Keratinocyte (primary cell): ENCODE data around the gene HEG1. TPM values are rescaled to one million over a fixed set of nuclear protein-coding genes. Genes with fewer than 3 reads are reported as not detected.

Source experiments
- DNase-seq: peaks from one replicate; pipeline ENCODE4 v3.0.0-alpha.2; 2011; ENCODE audit warnings: low read depth, missing footprints, low spot score
- FAIRE-seq: peaks from 2 replicates; lab custom pipeline; 2011; peaks lifted over from hg19 to GRCh38; lab: Jason Lieb, UNC
- H2AFZ ChIP-seq: 2 replicates; pipeline ENCODE4 v1.6.0; 2012; ENCODE audit warnings: low read length, control low read depth, inconsistent platforms; ENCODE audit not compliant: control insufficient read depth
- H3K27ac ChIP-seq: 2 replicates; pipeline ENCODE4 v1.5.1; 2011; ENCODE audit warnings: low read length; ENCODE audit not compliant: control insufficient read depth, insufficient read depth
- H3K27me3 ChIP-seq: 3 replicates; pipeline ENCODE4 v1.6.0; 2011; ENCODE audit warnings: low read length; ENCODE audit not compliant: control insufficient read depth, insufficient read depth; ENCODE audit errors: extremely low read depth
- H3K36me3 ChIP-seq, 2 experiments: 2 replicates in 1 of 2; 3 replicates in 1 of 2; pipeline ENCODE4 v1.5.1; 2011; ENCODE audit warnings: low read length in 2 of 2, mild to moderate bottlenecking in 1 of 2; ENCODE audit not compliant: control insufficient read depth in 2 of 2, insufficient read depth in 2 of 2; ENCODE audit errors: extremely low read depth in 1 of 2
- H3K4me1 ChIP-seq: 3 replicates; pipeline ENCODE4 v1.5.1; 2011; ENCODE audit warnings: low read length; ENCODE audit not compliant: control insufficient read depth, insufficient read depth; ENCODE audit errors: extremely low read depth
- H3K4me2 ChIP-seq: 3 replicates; pipeline ENCODE4 v1.6.0; 2011; ENCODE audit warnings: low read depth, low read length; ENCODE audit not compliant: control insufficient read depth, insufficient read depth; ENCODE audit errors: extremely low read depth
- H3K4me3 ChIP-seq, 3 experiments: fragments of 200-600 bp in 1 of 3; sonication (generic) in 1 of 3; 2 replicates in 2 of 3; 3 replicates in 1 of 3; pipeline ENCODE4 v1.5.1; 2011 to 2016; ENCODE audit warnings: low read length in 3 of 3, mild to moderate bottlenecking in 3 of 3, control low read depth in 2 of 3, inconsistent platforms in 1 of 3, low read depth in 1 of 3, mixed read lengths in 1 of 3, mixed run types in 1 of 3, moderate library complexity in 1 of 3; ENCODE audit not compliant: control insufficient read depth in 2 of 3, insufficient read depth in 2 of 3; ENCODE audit errors: extremely low read depth in 1 of 3
- H3K79me2 ChIP-seq: 2 replicates; pipeline ENCODE4 v1.6.0; 2012; ENCODE audit warnings: low read length; ENCODE audit not compliant: control insufficient read depth, insufficient read depth
- H3K9ac ChIP-seq: 3 replicates; pipeline ENCODE4 v1.6.0; 2011; ENCODE audit warnings: low read length; ENCODE audit not compliant: control insufficient read depth, insufficient read depth; ENCODE audit errors: extremely low read depth
- H3K9me1 ChIP-seq: 3 replicates; pipeline ENCODE4 v1.6.0; 2011; ENCODE audit warnings: low read length; ENCODE audit not compliant: control insufficient read depth, insufficient read depth; ENCODE audit errors: extremely low read depth
- H3K9me3 ChIP-seq: 2 replicates; pipeline ENCODE4 v1.5.1; 2012; ENCODE audit warnings: low read depth, low read length; ENCODE audit not compliant: control insufficient read depth
- H4K20me1 ChIP-seq: 3 replicates; pipeline ENCODE4 v1.6.0; 2011; ENCODE audit warnings: low read length; ENCODE audit not compliant: control insufficient read depth, insufficient read depth; ENCODE audit errors: extremely low read depth
- CTCF ChIP-seq, 3 experiments: IDR thresholded peaks in 1 of 3; conservative IDR thresholded peaks in 1 of 3; optimal IDR thresholded peaks in 1 of 3; 2 replicates in 2 of 3; 3 replicates in 1 of 3; pipeline versions ENCODE3 to v1.5.1; 2011; ENCODE audit warnings: low read length in 3 of 3, mild to moderate bottlenecking in 3 of 3, moderate library complexity in 2 of 3, control low read depth in 1 of 3, inconsistent platforms in 1 of 3; ENCODE audit not compliant: insufficient read depth in 2 of 3; ENCODE audit errors: extremely low read depth in 1 of 3
- EZH2 ChIP-seq: IDR thresholded peaks from one replicate; pipeline ENCODE4 v1.6.1; 2012; ENCODE audit warnings: inconsistent platforms, mild to moderate bottlenecking, low read length, moderate library complexity
- dilution Hi-C: fragments of 300-500 bp; cut with MboI; formaldehyde crosslinking; loops from one replicate; pipeline ENCODE4 v1.7.0; 2020; ENCODE audit warnings: low sequenced_read_pairs; ENCODE audit not compliant: extremely low pct_ligation_motif_present
- polyA plus RNA-seq, 5 experiments: library from polyadenylated mRNA; depleted of rRNA in 3 of 5; stranded (reverse) in 3 of 5; stranded (forward) in 1 of 5; unstranded in 1 of 5; fragments of >200 nt; gene quantifications; 1 replicate in 1 of 5; 2 replicates in 3 of 5; 3 replicates in 1 of 5; pipeline versions ENCODE4 v1.2.1 to v1.2.3, GENCODE V29; 2011 to 2012; ENCODE audit warnings: missing spikeins in 2 of 5, low read depth in 1 of 5, low replicate concordance in 1 of 5

Gene HEG1
- polyA plus RNA-seq, 1 donor (not counting 4 experiments of a cell fraction or from before 2014, with no cell fraction given), result 12.7 TPM

GRCh38 chr3:125032683-125033082 is 23.1 kb downstream of the HEG1 start:
- Histone ChIP-seq H3K9me1 (no peaks in the 10 kb centered on the region), H3K4me3 (no peak overlapping the region), H3K4me1 (peaks cover 4% of the 10 kb centered on the region), H2AFZ (no peak overlapping the region), H3K36me3 (peaks cover 0 to 11% of the 10 kb centered on the region in 2 experiments), H3K27ac (no peak overlapping the region), H3K27me3 (no peaks in the 10 kb centered on the region), H3K79me2 (peaks cover 10% of the 10 kb centered on the region), H3K9me3 (no peaks in the 10 kb centered on the region), H3K4me2 (no peak overlapping the region), H3K9ac (no peak overlapping the region), H4K20me1 (no peaks in the 10 kb centered on the region)
- dilution Hi-C loops, result no loop called here
- DNase-seq (no peak), FAIRE-seq (no peak)
- TF ChIP-seq EZH2 (no peak), CTCF (optimal IDR thresholded peaks at IDR 0.05 in 1 of 3, IDR thresholded peaks at IDR 0.05 in 1 of 3, conservative IDR thresholded peaks at IDR 0.05 in 1 of 3; ENCODE audit: extremely low read depth in 1 of 3, insufficient read depth in 2 of 3, low read length in 3 of 3) (no peak)

GRCh38 chr3:125032100-125032643 is 23.6 kb downstream of the HEG1 start:
- Histone ChIP-seq H3K27ac (no peak overlapping the region), H3K36me3 (peaks cover 2 to 11% of the 10 kb centered on the region in 2 experiments), H3K4me3 (no peak overlapping the region), H3K9me1 (no peaks in the 10 kb centered on the region), H3K27me3 (no peaks in the 10 kb centered on the region), H4K20me1 (no peaks in the 10 kb centered on the region), H3K9me3 (no peaks in the 10 kb centered on the region), H2AFZ (no peak overlapping the region), H3K4me1 (no peaks in the 10 kb centered on the region), H3K79me2 (peaks cover 10% of the 10 kb centered on the region), H3K4me2 (no peak overlapping the region), H3K9ac (no peak overlapping the region)
- TF ChIP-seq CTCF (optimal IDR thresholded peaks at IDR 0.05 in 1 of 3, IDR thresholded peaks at IDR 0.05 in 1 of 3, conservative IDR thresholded peaks at IDR 0.05 in 1 of 3; ENCODE audit: extremely low read depth in 1 of 3, insufficient read depth in 2 of 3, low read length in 3 of 3) (no peak), EZH2 (no peak)
- dilution Hi-C loops, result no loop called here
- DNase-seq, result no peak
- FAIRE-seq, result no peak
